ENCODE data around the gene IRAK3.

- TF ChIP-seq CTCF (IDR thresholded peaks at IDR 0.05) (no peak), POLR2AphosphoS5 (IDR thresholded peaks at IDR 0.05) (no peak), POLR2A (IDR thresholded peaks at IDR 0.05) (no peak), EP300 (IDR thresholded peaks at IDR 0.05) (no peak)
Measured at GRCh38 chr12:66296176-66296683, 107.2 kb downstream of the IRAK3 start.
